ENCODE data around the gene AGBL4. TPM values are rescaled to one million over a fixed set of nuclear protein-coding genes. Genes with fewer than 3 reads are reported as not detected.

Gene AGBL4
- total RNA-seq, 4 donors from 2014 or later: not detected

GRCh38 chr1:49052102-49052501 is 971.7 kb downstream of the AGBL4 start:
- TF ChIP-seq POLR2A (IDR thresholded peaks at IDR 0.05): no peak
- TF ChIP-seq CTCF (IDR thresholded peaks at IDR 0.05): no peak
- H3K27me3 ChIP-seq: no peaks in the 10 kb centered on the region
- DNase-seq: no peak
- intact Hi-C loops (cut with DNase I): no loop called here
- H3K4me1 ChIP-seq: no peaks in the 10 kb centered on the region
- 73 to 82% methylated on average over 1 of the region's 1 CpG for WGBS, 2 donors
- no peak overlapping the region for H3K4me3 ChIP-seq
- no peak overlapping the region for H3K27ac ChIP-seq
- H3K36me3 ChIP-seq: no peaks in the 10 kb centered on the region
- no peaks in the 10 kb centered on the region for H3K9me3 ChIP-seq

- no peak for TF ChIP-seq POLR2A (IDR thresholded peaks at IDR 0.05)
- no peak for TF ChIP-seq CTCF (IDR thresholded peaks at IDR 0.05)
Observed at GRCh38 chr1:49051647-49052046, 972.1 kb downstream of the AGBL4 start.

GRCh38 chr1:49050041-49050440 is 973.7 kb downstream of the AGBL4 start:
- DNase-seq: no peak
- Histone ChIP-seq H3K27me3 (no peaks in the 10 kb centered on the region), H3K4me1 (no peaks in the 10 kb centered on the region), H3K4me3 (no peak overlapping the region), H3K27ac (no peak overlapping the region), H3K9me3 (no peaks in the 10 kb centered on the region), H3K36me3 (no peaks in the 10 kb centered on the region)
- 61 to 68% methylated on average over 4 of the region's 4 CpGs for WGBS, 2 donors
- TF ChIP-seq CTCF (IDR thresholded peaks at IDR 0.05) (no peak), POLR2A (IDR thresholded peaks at IDR 0.05) (no peak)
- intact Hi-C loops (cut with DNase I): no loop called here

More at GRCh38 chr1:49051647-49052046, 972.1 kb downstream of the AGBL4 start:
- intact Hi-C loops (cut with DNase I): no loop called here
- H3K27ac ChIP-seq: no peak overlapping the region
- H3K27me3 ChIP-seq: no peaks in the 10 kb centered on the region
- WGBS, 2 donors: 53 to 57% methylated on average over 2 of the region's 2 CpGs
- DNase-seq: no peak
- no peaks in the 10 kb centered on the region for H3K9me3 ChIP-seq
- H3K4me3 ChIP-seq: no peak overlapping the region
- no peaks in the 10 kb centered on the region for H3K36me3 ChIP-seq
- H3K4me1 ChIP-seq: no peaks in the 10 kb centered on the region

- Histone ChIP-seq H3K27ac (no peak overlapping the region), H3K4me3 (no peak overlapping the region), H3K9me3 (no peaks in the 10 kb centered on the region), H3K36me3 (no peaks in the 10 kb centered on the region), H3K27me3 (no peaks in the 10 kb centered on the region), H3K4me1 (no peaks in the 10 kb centered on the region)
- intact Hi-C loops (cut with DNase I): no loop called here
- 33 to 80% methylated on average over 2 of the region's 2 CpGs for WGBS, 2 donors
- no peak for TF ChIP-seq CTCF (IDR thresholded peaks at IDR 0.05)
- TF ChIP-seq POLR2A (IDR thresholded peaks at IDR 0.05): no peak
- DNase-seq: no peak
Observed at GRCh38 chr1:49048188-49048587, 975.6 kb downstream of the AGBL4 start.

DNA sequence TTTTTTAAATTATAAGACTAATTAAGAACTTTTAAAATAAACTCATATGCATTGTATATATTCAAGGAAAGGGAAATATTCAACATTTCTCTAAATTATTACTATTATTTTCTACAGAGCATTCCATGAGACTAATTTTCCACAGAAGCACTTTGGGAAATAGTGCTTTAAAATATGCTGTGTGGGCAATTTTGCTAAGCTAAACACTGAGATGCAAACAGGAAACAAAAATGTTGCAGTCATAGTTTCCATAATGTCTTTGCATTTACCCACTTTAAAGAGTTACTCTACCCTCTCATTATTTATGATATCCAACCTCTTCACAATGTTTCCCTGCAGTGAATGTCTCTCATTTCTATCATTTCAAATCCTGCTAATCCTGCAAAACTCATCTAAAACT is 977.4 kb downstream of the AGBL4 start:
- intact Hi-C loops (cut with DNase I): no loop called here
- TF ChIP-seq CTCF (IDR thresholded peaks at IDR 0.05) (no peak), POLR2A (IDR thresholded peaks at IDR 0.05) (no peak)
- no peak overlapping the region for H3K4me3 ChIP-seq
- no peaks in the 10 kb centered on the region for H3K36me3 ChIP-seq
- H3K27me3 ChIP-seq: no peaks in the 10 kb centered on the region
- no peaks in the 10 kb centered on the region for H3K4me1 ChIP-seq
- H3K9me3 ChIP-seq: no peaks in the 10 kb centered on the region
- DNase-seq: no peak
- no peak overlapping the region for H3K27ac ChIP-seq
